ENCODE measurements around the gene NXN. TPM values are rescaled to one million over a fixed set of nuclear protein-coding genes. Genes with fewer than 3 reads are reported as not detected.

Gene NXN
- polyA plus RNA-seq, 1 experiment, result 118 TPM

DNA sequence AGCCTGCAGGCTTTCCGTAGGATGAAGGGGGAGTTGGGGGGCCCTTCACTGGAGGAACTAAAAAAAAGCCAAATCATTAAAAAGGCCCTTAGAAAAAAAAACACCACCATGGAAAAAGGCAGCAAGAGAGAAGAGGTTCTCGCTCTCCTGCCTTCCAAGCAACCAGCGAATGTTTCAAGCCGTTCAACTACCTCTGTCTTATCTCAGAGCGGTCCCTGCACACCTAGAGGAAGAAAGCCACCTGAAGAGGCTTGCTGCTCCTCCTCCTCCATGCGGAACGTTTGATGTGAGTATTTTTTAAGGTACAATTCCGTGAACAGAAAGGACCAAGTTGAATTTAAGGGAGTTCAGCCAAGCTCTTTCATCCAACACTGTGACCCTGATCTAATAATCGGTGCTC, 9.2 kb downstream of the NXN start:
- POLR2A ChIA-PET, result no interaction called here
- CTCF ChIA-PET, result interaction anchor here (1.0 kb wide), 1 partner anchor 11 kb away, joined by 5 read pairs; no protein-coding TSS in a partner anchor
- TF ChIP-seq, protein P1, sequence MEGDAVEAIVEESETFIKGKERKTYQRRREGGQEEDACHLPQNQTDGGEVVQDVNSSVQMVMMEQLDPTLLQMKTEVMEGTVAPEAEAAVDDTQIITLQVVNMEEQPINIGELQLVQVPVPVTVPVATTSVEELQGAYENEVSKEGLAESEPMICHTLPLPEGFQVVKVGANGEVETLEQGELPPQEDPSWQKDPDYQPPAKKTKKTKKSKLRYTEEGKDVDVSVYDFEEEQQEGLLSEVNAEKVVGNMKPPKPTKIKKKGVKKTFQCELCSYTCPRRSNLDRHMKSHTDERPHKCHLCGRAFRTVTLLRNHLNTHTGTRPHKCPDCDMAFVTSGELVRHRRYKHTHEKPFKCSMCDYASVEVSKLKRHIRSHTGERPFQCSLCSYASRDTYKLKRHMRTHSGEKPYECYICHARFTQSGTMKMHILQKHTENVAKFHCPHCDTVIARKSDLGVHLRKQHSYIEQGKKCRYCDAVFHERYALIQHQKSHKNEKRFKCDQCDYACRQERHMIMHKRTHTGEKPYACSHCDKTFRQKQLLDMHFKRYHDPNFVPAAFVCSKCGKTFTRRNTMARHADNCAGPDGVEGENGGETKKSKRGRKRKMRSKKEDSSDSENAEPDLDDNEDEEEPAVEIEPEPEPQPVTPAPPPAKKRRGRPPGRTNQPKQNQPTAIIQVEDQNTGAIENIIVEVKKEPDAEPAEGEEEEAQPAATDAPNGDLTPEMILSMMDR (IDR thresholded peaks at IDR 0.05; ENCODE audit: low read depth, low read length), result no peak
- no peak for DNase-seq (ENCODE audit: low read depth, low spot score)
- Histone ChIP-seq H3K4me3 (ENCODE audit: low read depth, low read length) (no peak overlapping the region; the same call in 1 of the 2 replicates), H3K9me3 (ENCODE audit: control insufficient read depth, insufficient read depth, low read length) (no peaks in the 10 kb centered on the region; the same call in 1 of the 2 replicates), H3K27ac (ENCODE audit: low read depth, low read length) (no peak overlapping the region), H3K27me3 (ENCODE audit: control insufficient read depth, insufficient read depth, low read length) (no peaks in the 10 kb centered on the region)

DNA sequence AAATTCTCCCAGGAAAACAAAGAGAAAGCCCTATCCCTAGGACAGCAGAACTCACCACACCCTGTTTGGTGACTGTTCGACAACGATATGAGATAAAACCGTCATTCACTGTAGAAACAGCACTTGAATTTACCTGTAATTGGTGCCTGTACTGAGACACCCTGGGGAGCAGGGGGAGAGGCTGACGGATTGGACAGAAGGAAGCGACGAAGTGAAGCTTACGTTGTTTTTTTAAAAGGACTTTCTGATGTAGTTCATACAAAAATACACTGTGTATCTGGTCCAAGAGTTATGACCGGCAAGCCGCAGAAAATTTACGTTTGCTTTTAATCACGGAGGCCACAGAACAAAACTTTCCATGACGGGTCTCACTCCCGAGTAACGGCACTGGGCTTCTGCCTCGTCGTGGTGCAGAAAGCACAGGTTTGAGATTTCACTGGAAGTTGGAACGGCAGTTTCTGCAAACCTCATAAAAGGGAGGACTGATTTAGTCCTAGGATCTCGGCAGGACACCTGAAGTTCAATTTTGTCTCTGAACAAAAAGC, 9.7 kb downstream of the NXN start:
- TF ChIP-seq, protein P1 (IDR thresholded peaks at IDR 0.05; ENCODE audit: low read depth, low read length), result no peak
- Histone ChIP-seq H3K27ac (ENCODE audit: low read depth, low read length) (peak overlapping the region; percentile 47), H3K9me3 (ENCODE audit: control insufficient read depth, insufficient read depth, low read length) (no peaks in the 10 kb centered on the region; the same call in 1 of the 2 replicates), H3K4me3 (ENCODE audit: low read depth, low read length) (peak overlapping the region; percentile 46), H3K27me3 (ENCODE audit: control insufficient read depth, insufficient read depth, low read length) (no peaks in the 10 kb centered on the region)
- DNase-seq (ENCODE audit: low read depth, low spot score), result no peak
- ChIA-PET CTCF (interaction anchor here (1.0 kb wide), 1 partner anchor 11 kb away, joined by 5 read pairs; no protein-coding TSS in a partner anchor), POLR2A (no interaction called here)

DNA sequence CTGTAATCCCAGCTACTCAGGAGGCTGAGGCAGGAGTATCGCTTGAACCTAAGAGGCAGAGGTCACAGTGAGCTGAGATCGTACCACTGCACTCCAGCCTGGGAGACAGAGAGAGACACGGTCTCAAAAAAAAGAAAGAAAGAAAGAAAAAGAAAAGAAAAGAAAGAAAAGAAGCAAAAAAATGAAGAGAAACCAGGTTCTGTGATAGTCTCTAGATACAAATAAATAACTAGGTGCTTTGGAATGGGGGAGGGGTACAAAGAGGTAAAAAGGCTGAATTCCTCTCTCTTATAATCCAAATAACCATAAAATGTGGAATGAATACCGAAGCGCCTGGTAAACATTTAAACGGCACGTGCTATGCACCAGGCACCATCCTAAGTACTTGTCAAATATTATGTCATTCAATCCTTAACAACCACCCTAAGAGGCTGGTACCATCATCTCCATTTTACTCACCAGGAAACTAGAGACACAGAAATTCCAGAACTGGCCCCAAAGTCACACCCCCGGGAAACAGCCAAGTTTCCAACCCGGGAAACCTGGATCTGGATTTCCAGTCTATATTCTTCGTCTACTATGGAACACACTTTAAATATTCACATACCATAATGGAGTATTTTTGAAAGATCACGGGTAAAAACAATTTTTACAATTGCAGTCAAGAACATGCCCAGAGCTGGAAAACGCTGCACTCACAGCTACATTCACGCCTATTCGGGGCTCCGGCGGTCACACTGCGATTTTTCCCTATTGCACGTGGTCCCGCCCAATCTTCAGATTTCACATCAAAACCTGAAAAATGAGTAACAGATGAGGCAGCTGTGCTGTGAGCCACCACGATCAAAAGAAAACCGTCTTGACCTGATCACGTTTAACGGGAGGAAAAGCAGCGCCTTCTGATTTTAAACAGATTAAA, 10.5 kb downstream of the NXN start:
- TF ChIP-seq, protein P1 (IDR thresholded peaks at IDR 0.05; ENCODE audit: low read depth, low read length), result no peak
- Histone ChIP-seq H3K9me3 (ENCODE audit: control insufficient read depth, insufficient read depth, low read length) (no peaks in the 10 kb centered on the region; the same call in 1 of the 2 replicates), H3K27ac (ENCODE audit: low read depth, low read length) (peak overlapping the region; percentile 47), H3K4me3 (ENCODE audit: low read depth, low read length) (no peak overlapping the region; the same call in 1 of the 2 replicates), H3K27me3 (ENCODE audit: control insufficient read depth, insufficient read depth, low read length) (no peaks in the 10 kb centered on the region)
- DNase-seq (ENCODE audit: low read depth, low spot score), result no peak
- POLR2A ChIA-PET, result no interaction called here
- CTCF ChIA-PET, result no interaction called here

DNA sequence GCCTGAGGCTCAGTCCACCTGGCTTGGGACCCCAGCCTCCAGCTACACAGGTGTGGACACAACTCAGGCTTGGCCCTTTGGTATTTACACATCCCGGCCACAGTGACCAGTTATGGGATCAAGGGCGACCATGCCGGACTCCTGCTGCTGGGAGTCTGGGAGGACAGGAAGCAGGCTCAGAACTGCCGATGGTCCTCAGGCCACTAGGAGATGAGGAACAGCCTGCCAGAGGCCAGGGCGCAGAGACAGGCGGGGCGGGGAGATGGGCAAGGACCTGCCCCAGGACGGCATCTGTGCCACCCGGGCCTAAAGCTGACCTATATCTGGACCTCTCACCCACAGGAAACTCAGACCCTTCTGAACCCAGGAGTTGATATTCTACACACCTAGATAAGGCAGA, 12.5 kb downstream of the NXN start:
- ChIA-PET CTCF (no interaction called here), POLR2A (no interaction called here)
- no peaks in the 10 kb centered on the region for H3K27me3 ChIP-seq (ENCODE audit: control insufficient read depth, insufficient read depth, low read length)
- no peak for DNase-seq (ENCODE audit: low read depth, low spot score)
- H3K9me3 ChIP-seq (ENCODE audit: control insufficient read depth, insufficient read depth, low read length), result no peaks in the 10 kb centered on the region; the same call in 1 of the 2 replicates
- no peak overlapping the region for H3K27ac ChIP-seq (ENCODE audit: low read depth, low read length)
- no peak overlapping the region for H3K4me3 ChIP-seq (ENCODE audit: low read depth, low read length)
- TF ChIP-seq, protein P1 (IDR thresholded peaks at IDR 0.05; ENCODE audit: low read depth, low read length), result no peak
